GM10266 (cell line): ENCODE measurements around the gene TRAIP.

Source experiments
- DNase-seq: peaks from one replicate; pipeline ENCODE4 v3.0.0; 2012; ENCODE audit errors: extremely low spot score
- CTCF ChIP-seq: IDR thresholded peaks from 2 replicates; pipeline ENCODE4 v1.5.1; 2012; ENCODE audit warnings: mild to moderate bottlenecking, low read depth; ENCODE audit not compliant: control insufficient read depth, insufficient read depth; ENCODE audit errors: missing control alignments

The TRAIP gene

GRCh38 chr3:49794926-49795905 is 61.1 kb downstream of the TRAIP start:
- TF ChIP-seq CTCF, result no peak
- DNase-seq, result no peak

- TF ChIP-seq CTCF, result no peak
- no peak for DNase-seq
These were observed 61.9 kb downstream of the TRAIP start for GRCh38 chr3:49794431-49794830.

GRCh38 chr3:49793486-49794085 is 62.8 kb downstream of the TRAIP start:
- no peak for DNase-seq
- no peak for TF ChIP-seq CTCF

GRCh38 chr3:49792371-49793150 is 63.8 kb downstream of the TRAIP start:
- TF ChIP-seq CTCF, result no peak
- DNase-seq, result no peak

- no peak for DNase-seq
- TF ChIP-seq CTCF, result no peak
These were observed 64.8 kb downstream of the TRAIP start for GRCh38 chr3:49791571-49791970.

- TF ChIP-seq CTCF, result no peak
- DNase-seq, result no peak
These were observed 65.5 kb downstream of the TRAIP start for GRCh38 chr3:49790626-49791411.
